GM12878 (cell line): ENCODE measurements around the gene ZDHHC11B.
"Not testable (repeated sequence)": the region's sequence is repeated elsewhere in the genome, so short reads cannot be mapped to it uniquely, and the experiment has no call there.

Source experiments
- CREM ChIP-seq: IDR thresholded peaks from 2 replicates; pipeline ENCODE4 v1.6.1; 2014; ENCODE audit warnings: antibody characterized with exemption, low read depth
- STAT1 ChIP-seq: fragments of 450-650 bp; conservative IDR thresholded peaks from 2 replicates; pipeline ENCODE4 v1.6.1; 2014; ENCODE audit warnings: antibody characterized with exemption, mild to moderate bottlenecking

- TF ChIP-seq CREM, STAT1: not testable (repeated sequence)
Measured at GRCh38 chr5:692529-693041, 91.9 kb downstream of the ZDHHC11B start.
